T47D (cell line): Measurements from ENCODE around the gene ARHGEF16.
A peak's percentile ranks its signal among the peaks of the same experiment; 100 is the strongest.

ENCODE experiments used
- DNase-seq, 2 experiments: peaks; one replicate each; pipeline versions ENCODE4 v3.0.0 to v3.0.0-alpha.2; 2011 to 2012; ENCODE audit warnings: low read depth in 1 of 2, low spot score in 1 of 2
- JUND ChIP-seq: IDR thresholded peaks from 2 replicates; pipeline ENCODE4 v1.6.1; 2012; ENCODE audit warnings: low read depth
- in situ Hi-C: cut with HindIII; loops from 2 replicates; pipeline ENCODE4 v1.10.0; 2016; ENCODE audit warnings: low sequenced_read_pairs, low pct_unique_long_range_greater_than_20kb

The ARHGEF16 gene

GRCh38 chr1:3426956-3427535 lies 27.4 kb upstream of the ARHGEF16 start:
- in situ Hi-C loops, result no loop called here
- no peak for DNase-seq
- TF ChIP-seq JUND, result no peak

GRCh38 chr1:3427711-3428704 lies 26.5 kb upstream of the ARHGEF16 start:
- in situ Hi-C loops, result no loop called here
- no peak for TF ChIP-seq JUND
- DNase-seq, result no peak

- DNase-seq, result no peak
- TF ChIP-seq JUND, result no peak
- in situ Hi-C loops, result no loop called here
Measured at GRCh38 chr1:3428899-3429298, 25.6 kb upstream of the ARHGEF16 start.

GRCh38 chr1:3429320-3429719 lies 25.1 kb upstream of the ARHGEF16 start:
- no peak for DNase-seq
- in situ Hi-C loops, result no loop called here
- TF ChIP-seq JUND, result no peak

- DNase-seq, result no peak
- TF ChIP-seq JUND, result no peak
- in situ Hi-C loops, result no loop called here
Measured at GRCh38 chr1:3429766-3430165, 24.7 kb upstream of the ARHGEF16 start.

GRCh38 chr1:3430406-3430805 lies 24.1 kb upstream of the ARHGEF16 start:
- TF ChIP-seq JUND, result no peak
- no peak for DNase-seq
- in situ Hi-C loops, result no loop called here

GRCh38 chr1:3430820-3431219 lies 23.6 kb upstream of the ARHGEF16 start:
- TF ChIP-seq JUND, result no peak
- in situ Hi-C loops, result no loop called here
- DNase-seq, result no peak

GRCh38 chr1:3431266-3431665 lies 23.2 kb upstream of the ARHGEF16 start:
- no peak for TF ChIP-seq JUND
- in situ Hi-C loops, result no loop called here
- DNase-seq, result peak in 1 of 2 experiments; percentile 6

GRCh38 chr1:3431686-3432085 lies 22.8 kb upstream of the ARHGEF16 start:
- DNase-seq, result no peak
- in situ Hi-C loops, result no loop called here

GRCh38 chr1:3432306-3432705 lies 22.2 kb upstream of the ARHGEF16 start:
- DNase-seq, result no peak
- no peak for TF ChIP-seq JUND
- in situ Hi-C loops, result no loop called here

More at GRCh38 chr1:3431686-3432085, 22.8 kb upstream of the ARHGEF16 start:
- no peak for TF ChIP-seq JUND

- DNase-seq, result no peak
- no peak for TF ChIP-seq JUND
- in situ Hi-C loops, result no loop called here
Measured at GRCh38 chr1:3433076-3433475, 21.4 kb upstream of the ARHGEF16 start.

GRCh38 chr1:3433596-3434320 lies 20.7 kb upstream of the ARHGEF16 start:
- in situ Hi-C loops, result no loop called here
- DNase-seq, result no peak
- no peak for TF ChIP-seq JUND
